Neural progenitor cell (in vitro differentiated cells): Measurements from ENCODE around the gene REC114. TPM values are rescaled to one million over a fixed set of nuclear protein-coding genes. Genes with fewer than 3 reads are reported as not detected.
A peak's percentile ranks its signal among the peaks of the same experiment; 100 is the strongest.
"Not testable (repeated sequence)": the region's sequence is repeated elsewhere in the genome, so short reads cannot be mapped to it uniquely, and the experiment has no call there.

Experiments
- DNase-seq: peaks from one replicate; pipeline ENCODE4 v3.0.0-alpha.2; 2016; ENCODE audit warnings: low spot score
- H2AFZ ChIP-seq: fragments of 200-600 bp; sonication (generic); replicated peaks from 2 replicates; pipeline ENCODE4 v1.6.1; 2016; ENCODE audit warnings: antibody characterized with exemption
- H3F3A ChIP-seq: fragments of 200-600 bp; sonication (generic); 2 replicates; pipeline ENCODE4 v1.6.1; 2016; ENCODE audit warnings: antibody characterized with exemption, low read depth
- H3K27ac ChIP-seq: fragments of 200-600 bp; sonication (generic); 2 replicates; pipeline ENCODE4 v1.5.1; 2016; ENCODE audit warnings: mild to moderate bottlenecking
- H3K27me3 ChIP-seq: fragments of 200-600 bp; sonication (generic); 2 replicates; pipeline ENCODE4 v1.6.1; 2016; ENCODE audit warnings: mild to moderate bottlenecking, moderate library complexity
- H3K36me3 ChIP-seq: fragments of 200-600 bp; sonication (generic); 2 replicates; pipeline ENCODE4 v1.5.1; 2016
- H3K4me1 ChIP-seq: fragments of 200-600 bp; sonication (generic); 2 replicates; pipeline ENCODE4 v1.6.1; 2016; ENCODE audit warnings: mixed run types
- H3K4me2 ChIP-seq: fragments of 200-600 bp; sonication (generic); 2 replicates; pipeline ENCODE4 v1.6.1; 2016
- H3K4me3 ChIP-seq: fragments of 200-600 bp; sonication (generic); 2 replicates; pipeline ENCODE4 v1.5.1; 2016
- H3K79me2 ChIP-seq: fragments of 200-600 bp; sonication (generic); 2 replicates; pipeline ENCODE4 v1.6.1; 2016; ENCODE audit warnings: low read depth
- H3K9ac ChIP-seq: fragments of 200-600 bp; sonication (generic); 2 replicates; pipeline ENCODE4 v1.6.1; 2016
- H3K9me3 ChIP-seq: fragments of 200-600 bp; sonication (generic); 2 replicates; pipeline ENCODE4 v1.5.1; 2016; ENCODE audit warnings: low read depth
- H4K20me1 ChIP-seq: fragments of 200-600 bp; sonication (generic); 2 replicates; pipeline ENCODE4 v1.6.1; 2016; ENCODE audit warnings: low read depth
- H3K27ac Mint-ChIP-seq: 3 replicates; pipeline ENCODE4 v1.8.0; 2021; ENCODE audit warnings: mixed read lengths
- H3K27me3 Mint-ChIP-seq: 2 replicates; pipeline ENCODE4 v1.8.0; 2022; ENCODE audit warnings: low read depth, mild to moderate bottlenecking, inconsistent platforms, moderate library complexity, mixed read lengths; ENCODE audit not compliant: insufficient read depth
- H3K36me3 Mint-ChIP-seq: 3 replicates; pipeline ENCODE4 v1.8.0; 2021; ENCODE audit warnings: mixed read lengths
- H3K4me1 Mint-ChIP-seq: 3 replicates; pipeline ENCODE4 v1.8.0; 2021; ENCODE audit warnings: mixed read lengths
- H3K4me3 Mint-ChIP-seq: 3 replicates; pipeline ENCODE4 v1.8.0; 2021; ENCODE audit warnings: mild to moderate bottlenecking, moderate library complexity, mixed read lengths
- H3K9me3 Mint-ChIP-seq: 3 replicates; pipeline ENCODE4 v1.8.0; 2020; ENCODE audit warnings: mixed read lengths
- CTCF ChIP-seq: fragments of 200-600 bp; sonication (generic); IDR thresholded peaks from 2 replicates; pipeline ENCODE4 v1.5.1; 2017; ENCODE audit warnings: antibody characterized with exemption, mild to moderate bottlenecking
- EZH2 ChIP-seq: fragments of 200-600 bp; sonication (generic); IDR thresholded peaks from 2 replicates; pipeline ENCODE4 v1.6.1; 2017; ENCODE audit warnings: antibody characterized with exemption, mild to moderate bottlenecking, moderate library complexity
- EZH2phosphoT487 ChIP-seq: fragments of 200-600 bp; sonication (generic); IDR thresholded peaks from 2 replicates; pipeline ENCODE4 v1.6.1; 2017; ENCODE audit warnings: antibody characterized with exemption
- total RNA-seq: library from RNA; depleted of rRNA; stranded (reverse); fragments of >200 nt; gene quantifications from 2 replicates; pipeline ENCODE4 v1.2.3, GENCODE V29; 2015; ENCODE audit warnings: low replicate concordance

Gene REC114
- total RNA-seq, 1 donor from 2014 or later: not detected

- no peaks in the 10 kb centered on the region for H3K4me1 ChIP-seq
- Mint-ChIP-seq H3K27ac (no peak overlapping the region), H3K4me1 (no peaks in the 10 kb centered on the region), H3K27me3 (peaks cover 11% of the 10 kb centered on the region), H3K36me3 (no peaks in the 10 kb centered on the region), H3K9me3 (no peaks in the 10 kb centered on the region), H3K4me3 (no peak overlapping the region)
- H3K36me3 ChIP-seq: no peaks in the 10 kb centered on the region
- no peaks in the 10 kb centered on the region for H3K79me2 ChIP-seq
- H4K20me1 ChIP-seq: no peaks in the 10 kb centered on the region
- DNase-seq: no peak
- H3K4me3 ChIP-seq: no peak overlapping the region
- H3K4me2 ChIP-seq: no peak overlapping the region
- H3K27me3 ChIP-seq: no peaks in the 10 kb centered on the region
- no peak overlapping the region for H3K9ac ChIP-seq
- no peaks in the 10 kb centered on the region for H3F3A ChIP-seq
- H3K9me3 ChIP-seq: no peaks in the 10 kb centered on the region
- H2AFZ ChIP-seq: no peak overlapping the region
- no peak overlapping the region for H3K27ac ChIP-seq
- no peak for TF ChIP-seq CTCF
Measured at GRCh38 chr15:73395671-73396070, 47.3 kb upstream of the REC114 start.

GRCh38 chr15:73397461-73397860, 45.5 kb upstream of the REC114 start:
- H2AFZ ChIP-seq: peak overlapping the region; percentile 29
- no peak for DNase-seq
- no peak overlapping the region for H3K4me2 ChIP-seq

GRCh38 chr15:73398861-73399260, 44.1 kb upstream of the REC114 start:
- Histone ChIP-seq H3K4me1 (no peaks in the 10 kb centered on the region), H3K4me2 (no peak overlapping the region), H3K36me3 (no peaks in the 10 kb centered on the region), H4K20me1 (no peaks in the 10 kb centered on the region), H3K27ac (no peak overlapping the region), H3K9me3 (no peaks in the 10 kb centered on the region), H2AFZ (no peak overlapping the region), H3F3A (no peaks in the 10 kb centered on the region), H3K4me3 (no peak overlapping the region), H3K27me3 (no peaks in the 10 kb centered on the region), H3K79me2 (no peaks in the 10 kb centered on the region), H3K9ac (no peak overlapping the region)
- H3K4me1 Mint-ChIP-seq: no peaks in the 10 kb centered on the region
- no peak overlapping the region for H3K4me3 Mint-ChIP-seq
- no peak for TF ChIP-seq EZH2phosphoT487
- no peak for TF ChIP-seq CTCF
- TF ChIP-seq EZH2: no peak
- peaks cover 2% of the 10 kb centered on the region for H3K27me3 Mint-ChIP-seq
- H3K27ac Mint-ChIP-seq: no peak overlapping the region
- no peaks in the 10 kb centered on the region for H3K36me3 Mint-ChIP-seq
- H3K9me3 Mint-ChIP-seq: no peaks in the 10 kb centered on the region
- DNase-seq: no peak

More at GRCh38 chr15:73397461-73397860, 45.5 kb upstream of the REC114 start:
- H3K9ac ChIP-seq: no peak overlapping the region
- H3K4me1 ChIP-seq: no peaks in the 10 kb centered on the region
- TF ChIP-seq EZH2 (no peak), CTCF (no peak), EZH2phosphoT487 (no peak)
- no peak overlapping the region for H3K4me3 ChIP-seq
- H3K36me3 ChIP-seq: no peaks in the 10 kb centered on the region
- H3K27me3 Mint-ChIP-seq: peaks cover 3% of the 10 kb centered on the region
- H3K9me3 ChIP-seq: no peaks in the 10 kb centered on the region
- no peak overlapping the region for H3K27ac Mint-ChIP-seq
- no peaks in the 10 kb centered on the region for H4K20me1 ChIP-seq
- H3K4me1 Mint-ChIP-seq: no peaks in the 10 kb centered on the region
- no peak overlapping the region for H3K27ac ChIP-seq
- H3K27me3 ChIP-seq: no peaks in the 10 kb centered on the region
- H3K9me3 Mint-ChIP-seq: no peaks in the 10 kb centered on the region
- H3K36me3 Mint-ChIP-seq: no peaks in the 10 kb centered on the region
- H3F3A ChIP-seq: no peaks in the 10 kb centered on the region
- H3K4me3 Mint-ChIP-seq: no peak overlapping the region
- no peaks in the 10 kb centered on the region for H3K79me2 ChIP-seq

- not testable (repeated sequence) for H3K27ac ChIP-seq, H4K20me1 ChIP-seq, H3K9me3 ChIP-seq, H3K4me2 ChIP-seq, DNase-seq, H3K4me3 Mint-ChIP-seq, H3K9ac ChIP-seq, H3K4me3 ChIP-seq, H3K4me1 ChIP-seq, H3K27me3 Mint-ChIP-seq, H3K36me3 ChIP-seq, H3K79me2 ChIP-seq, H3K9me3 Mint-ChIP-seq, H2AFZ ChIP-seq, H3K4me1 Mint-ChIP-seq, H3K36me3 Mint-ChIP-seq, H3K27me3 ChIP-seq, H3K27ac Mint-ChIP-seq, H3F3A ChIP-seq
Measured at GRCh38 chr15:73400222-73400621, 42.7 kb upstream of the REC114 start.
